GM12878 (cell line): ENCODE data around the gene S1PR2. TPM values are rescaled to one million over a fixed set of nuclear protein-coding genes. Genes with fewer than 3 reads are reported as not detected.

ENCODE experiments used
- BHLHE40 ChIP-seq, 2 experiments: fragments of 450-650 bp in 1 of 2; IDR thresholded peaks; 2 replicates each; pipeline ENCODE4 v1.6.1; 2011 to 2017; ENCODE audit warnings: low read depth in 2 of 2, borderline replicate concordance in 1 of 2, improper control_type of control experiment in 1 of 2, low read length in 1 of 2, mild to moderate bottlenecking in 1 of 2
- CHD2 ChIP-seq: IDR thresholded peaks from 2 replicates; pipeline ENCODE4 v1.6.1; 2011; ENCODE audit warnings: low read depth, low read length, improper control_type of control experiment, borderline replicate concordance
- CHD4 ChIP-seq: fragments of 200-600 bp; sonication (generic); IDR thresholded peaks from 2 replicates; pipeline ENCODE4 v1.6.1; 2016; ENCODE audit warnings: mild to moderate bottlenecking
- EGR1 ChIP-seq, 2 experiments: IDR thresholded peaks; 1 replicate in 1 of 2; 2 replicates in 1 of 2; pipeline ENCODE4 v1.6.1; 2011 to 2012; ENCODE audit warnings: low read depth in 2 of 2, low read length in 2 of 2, borderline replicate concordance in 1 of 2, mild to moderate bottlenecking in 1 of 2, moderate library complexity in 1 of 2
- EP300 ChIP-seq, 2 experiments: fragments of 150-350 bp in 1 of 2; IDR thresholded peaks; 2 replicates each; pipeline ENCODE4 v1.6.1; 2011 to 2012; ENCODE audit warnings: low read depth in 2 of 2, low read length in 2 of 2, borderline replicate concordance in 1 of 2, improper control_type of control experiment in 1 of 2, inconsistent platforms in 1 of 2; ENCODE audit not compliant: control insufficient read depth in 1 of 2
- JUNB ChIP-seq: IDR thresholded peaks from 2 replicates; pipeline ENCODE4 v1.6.1; 2016; ENCODE audit warnings: antibody characterized with exemption, mild to moderate bottlenecking
- MTA2 ChIP-seq: fragments of 450-650 bp; IDR thresholded peaks from 2 replicates; pipeline ENCODE4 v1.6.1; 2016; ENCODE audit warnings: low read depth, mild to moderate bottlenecking, moderate library complexity
- NBN ChIP-seq: fragments of 450-650 bp; IDR thresholded peaks from 2 replicates; pipeline ENCODE4 v1.6.1; 2016
- RB1 ChIP-seq: fragments of 450-650 bp; formaldehyde crosslinking; IDR thresholded peaks from 2 replicates; pipeline ENCODE4 v1.6.1; 2017; ENCODE audit warnings: mild to moderate bottlenecking, borderline replicate concordance
- RELA ChIP-seq: fragments of 450-650 bp; IDR thresholded peaks from 2 replicates; pipeline ENCODE4 v1.8.0; 2014; ENCODE audit warnings: borderline replicate concordance; ENCODE audit not compliant: partially characterized antibody
- SREBF2 ChIP-seq: IDR thresholded peaks from 2 replicates; pipeline ENCODE4 v1.6.1; 2012; ENCODE audit warnings: mild to moderate bottlenecking, low read length
- STAT1 ChIP-seq: fragments of 450-650 bp; conservative IDR thresholded peaks from 2 replicates; pipeline ENCODE4 v1.6.1; 2014; ENCODE audit warnings: antibody characterized with exemption, mild to moderate bottlenecking
- ZNF217 ChIP-seq: fragments of 450-650 bp; IDR thresholded peaks from 2 replicates; pipeline ENCODE4 v1.6.1; 2017; ENCODE audit warnings: antibody characterized with exemption, mild to moderate bottlenecking
- polyA plus RNA-seq, 11 experiments: library from polyadenylated mRNA; depleted of rRNA in 4 of 11; unstranded in 6 of 11; stranded (reverse) in 5 of 11; fragments of >200 nt; fragmentation: Nextera tagmentation in 4 of 11; fragmentation: Illumina TruSeq in 1 of 11; extraction: Ambion mirVana in 4 of 11; extraction: Trizol in 1 of 11; gene quantifications; 1 replicate in 1 of 11; 2 replicates in 10 of 11; pipeline versions ENCODE4 v1.2.1 to v1.2.3, GENCODE V29; 2011 to 2016; ENCODE audit warnings: inconsistent platforms in 2 of 11, missing spikeins in 2 of 11, low read depth in 1 of 11
- total RNA-seq, 4 experiments: library from RNA; depleted of rRNA in 3 of 4; stranded (reverse); fragments of >200 nt in 3 of 4; fragmentation: Illumina TruSeq in 1 of 4; extraction: Trizol in 1 of 4; gene quantifications; 2 replicates each; pipeline versions ENCODE4 v1.2.1 to v1.2.3, GENCODE V29; 2013 to 2021
- TF ChIP-seq, protein P1 (sequence below): fragments of 450-650 bp; IDR thresholded peaks from 2 replicates; pipeline ENCODE4 v1.6.1; 2014; ENCODE audit warnings: mild to moderate bottlenecking
- TF ChIP-seq, protein P2 (sequence below): fragments of 450-650 bp; formaldehyde crosslinking; IDR thresholded peaks from 2 replicates; pipeline ENCODE4 v1.4.0; 2020; ENCODE audit warnings: mild to moderate bottlenecking, moderate library complexity
- TF ChIP-seq, protein P3 (sequence below): fragments of 450-650 bp; IDR thresholded peaks from 2 replicates; pipeline ENCODE4 v1.6.1; 2017; ENCODE audit warnings: low read depth, mild to moderate bottlenecking, moderate library complexity
- TF ChIP-seq, protein P4 (sequence below): fragments of 450-650 bp; IDR thresholded peaks from 2 replicates; pipeline ENCODE4 v1.6.1; 2016; ENCODE audit warnings: mild to moderate bottlenecking
- TF ChIP-seq, protein P5 (sequence below): fragments of 150-350 bp; IDR thresholded peaks from 2 replicates; pipeline ENCODE4 v1.6.1; 2016; ENCODE audit warnings: low read depth, low read length

S1PR2 gene
- total and polyA plus RNA-seq, 10 of the 15 experiments (the other 5 are each of a cell fraction or from before 2014, with no cell fraction given) = 4.9 to 26.8 (median 11.6) TPM

DNA sequence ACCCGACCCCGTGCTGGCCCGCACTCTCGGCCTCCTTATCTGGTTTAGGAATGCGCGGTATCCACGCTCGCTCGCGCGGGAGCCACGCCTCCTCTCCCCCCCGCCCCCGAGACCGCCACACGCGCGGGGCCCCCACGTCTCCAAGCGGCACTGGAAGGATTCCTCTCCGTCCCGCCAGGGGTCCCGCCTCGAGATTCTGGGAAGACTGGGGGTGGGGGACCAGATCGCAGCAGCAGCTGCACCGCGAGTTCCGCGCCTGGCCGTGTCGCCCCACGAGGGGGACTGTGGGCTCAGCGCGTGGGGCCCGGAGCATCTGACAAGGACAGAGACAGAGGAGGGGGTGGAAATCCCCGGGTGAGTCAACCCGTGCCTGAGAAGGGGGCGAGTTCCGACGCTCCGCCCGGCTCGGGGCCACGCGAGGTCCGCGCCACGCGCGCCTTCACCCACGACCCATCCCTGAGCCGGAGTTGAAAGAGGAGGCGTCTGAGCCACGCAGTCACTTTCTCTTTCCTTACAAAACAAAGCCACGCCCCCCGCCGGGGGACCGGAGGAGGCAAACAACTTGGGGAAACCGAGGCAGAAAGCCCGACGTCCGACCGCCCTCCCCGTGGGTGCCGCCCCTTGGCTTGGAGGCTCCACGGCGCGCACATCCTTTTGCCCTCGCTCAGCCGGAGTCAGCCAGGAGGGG lies 814 bp downstream of the S1PR2 start (continued):
- TF ChIP-seq, protein P1, sequence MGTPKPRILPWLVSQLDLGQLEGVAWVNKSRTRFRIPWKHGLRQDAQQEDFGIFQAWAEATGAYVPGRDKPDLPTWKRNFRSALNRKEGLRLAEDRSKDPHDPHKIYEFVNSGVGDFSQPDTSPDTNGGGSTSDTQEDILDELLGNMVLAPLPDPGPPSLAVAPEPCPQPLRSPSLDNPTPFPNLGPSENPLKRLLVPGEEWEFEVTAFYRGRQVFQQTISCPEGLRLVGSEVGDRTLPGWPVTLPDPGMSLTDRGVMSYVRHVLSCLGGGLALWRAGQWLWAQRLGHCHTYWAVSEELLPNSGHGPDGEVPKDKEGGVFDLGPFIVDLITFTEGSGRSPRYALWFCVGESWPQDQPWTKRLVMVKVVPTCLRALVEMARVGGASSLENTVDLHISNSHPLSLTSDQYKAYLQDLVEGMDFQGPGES = no peak
- TF ChIP-seq, protein P2, sequence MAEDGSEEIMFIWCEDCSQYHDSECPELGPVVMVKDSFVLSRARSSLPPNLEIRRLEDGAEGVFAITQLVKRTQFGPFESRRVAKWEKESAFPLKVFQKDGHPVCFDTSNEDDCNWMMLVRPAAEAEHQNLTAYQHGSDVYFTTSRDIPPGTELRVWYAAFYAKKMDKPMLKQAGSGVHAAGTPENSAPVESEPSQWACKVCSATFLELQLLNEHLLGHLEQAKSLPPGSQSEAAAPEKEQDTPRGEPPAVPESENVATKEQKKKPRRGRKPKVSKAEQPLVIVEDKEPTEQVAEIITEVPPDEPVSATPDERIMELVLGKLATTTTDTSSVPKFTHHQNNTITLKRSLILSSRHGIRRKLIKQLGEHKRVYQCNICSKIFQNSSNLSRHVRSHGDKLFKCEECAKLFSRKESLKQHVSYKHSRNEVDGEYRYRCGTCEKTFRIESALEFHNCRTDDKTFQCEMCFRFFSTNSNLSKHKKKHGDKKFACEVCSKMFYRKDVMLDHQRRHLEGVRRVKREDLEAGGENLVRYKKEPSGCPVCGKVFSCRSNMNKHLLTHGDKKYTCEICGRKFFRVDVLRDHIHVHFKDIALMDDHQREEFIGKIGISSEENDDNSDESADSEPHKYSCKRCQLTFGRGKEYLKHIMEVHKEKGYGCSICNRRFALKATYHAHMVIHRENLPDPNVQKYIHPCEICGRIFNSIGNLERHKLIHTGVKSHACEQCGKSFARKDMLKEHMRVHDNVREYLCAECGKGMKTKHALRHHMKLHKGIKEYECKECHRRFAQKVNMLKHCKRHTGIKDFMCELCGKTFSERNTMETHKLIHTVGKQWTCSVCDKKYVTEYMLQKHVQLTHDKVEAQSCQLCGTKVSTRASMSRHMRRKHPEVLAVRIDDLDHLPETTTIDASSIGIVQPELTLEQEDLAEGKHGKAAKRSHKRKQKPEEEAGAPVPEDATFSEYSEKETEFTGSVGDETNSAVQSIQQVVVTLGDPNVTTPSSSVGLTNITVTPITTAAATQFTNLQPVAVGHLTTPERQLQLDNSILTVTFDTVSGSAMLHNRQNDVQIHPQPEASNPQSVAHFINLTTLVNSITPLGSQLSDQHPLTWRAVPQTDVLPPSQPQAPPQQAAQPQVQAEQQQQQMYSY (CRISPR knock-in tag) = no peak
- TF ChIP-seq JUNB = peak; percentile 54
- TF ChIP-seq SREBF2 = no peak
- peak; percentile 85 for TF ChIP-seq RELA
- TF ChIP-seq MTA2 = peak; percentile 77
- TF ChIP-seq, protein P3, sequence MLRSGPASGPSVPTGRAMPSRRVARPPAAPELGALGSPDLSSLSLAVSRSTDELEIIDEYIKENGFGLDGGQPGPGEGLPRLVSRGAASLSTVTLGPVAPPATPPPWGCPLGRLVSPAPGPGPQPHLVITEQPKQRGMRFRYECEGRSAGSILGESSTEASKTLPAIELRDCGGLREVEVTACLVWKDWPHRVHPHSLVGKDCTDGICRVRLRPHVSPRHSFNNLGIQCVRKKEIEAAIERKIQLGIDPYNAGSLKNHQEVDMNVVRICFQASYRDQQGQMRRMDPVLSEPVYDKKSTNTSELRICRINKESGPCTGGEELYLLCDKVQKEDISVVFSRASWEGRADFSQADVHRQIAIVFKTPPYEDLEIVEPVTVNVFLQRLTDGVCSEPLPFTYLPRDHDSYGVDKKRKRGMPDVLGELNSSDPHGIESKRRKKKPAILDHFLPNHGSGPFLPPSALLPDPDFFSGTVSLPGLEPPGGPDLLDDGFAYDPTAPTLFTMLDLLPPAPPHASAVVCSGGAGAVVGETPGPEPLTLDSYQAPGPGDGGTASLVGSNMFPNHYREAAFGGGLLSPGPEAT = peak; percentile 68
- TF ChIP-seq, protein P4, sequence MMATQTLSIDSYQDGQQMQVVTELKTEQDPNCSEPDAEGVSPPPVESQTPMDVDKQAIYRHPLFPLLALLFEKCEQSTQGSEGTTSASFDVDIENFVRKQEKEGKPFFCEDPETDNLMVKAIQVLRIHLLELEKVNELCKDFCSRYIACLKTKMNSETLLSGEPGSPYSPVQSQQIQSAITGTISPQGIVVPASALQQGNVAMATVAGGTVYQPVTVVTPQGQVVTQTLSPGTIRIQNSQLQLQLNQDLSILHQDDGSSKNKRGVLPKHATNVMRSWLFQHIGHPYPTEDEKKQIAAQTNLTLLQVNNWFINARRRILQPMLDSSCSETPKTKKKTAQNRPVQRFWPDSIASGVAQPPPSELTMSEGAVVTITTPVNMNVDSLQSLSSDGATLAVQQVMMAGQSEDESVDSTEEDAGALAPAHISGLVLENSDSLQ = peak; percentile 21; the same call in 1 of the 2 replicates
- TF ChIP-seq CHD2 = 0 out of 2 replicates have a peak, but pooled peaks have one; percentile 31
- 0 out of 2 replicates have a peak, but pooled peaks have one; percentile 44 for TF ChIP-seq NBN
- no peak; the same call in 1 of the 2 replicates for TF ChIP-seq RB1
- TF ChIP-seq EGR1 (IDR thresholded peaks at IDR 0.05; ENCODE audit: borderline replicate concordance in 1 of 2, low read depth in 2 of 2, low read length in 2 of 2) = peak in 1 of 2 experiments; percentile 65; a peak in 1 of 3 replicates
- peak in 1 of 2 experiments; percentile 51; a peak in 2 of 4 replicates for TF ChIP-seq EP300 (IDR thresholded peaks at IDR 0.05; ENCODE audit: borderline replicate concordance in 1 of 2, control insufficient read depth in 1 of 2, low read depth in 2 of 2, low read length in 2 of 2)
- TF ChIP-seq, protein P5, sequence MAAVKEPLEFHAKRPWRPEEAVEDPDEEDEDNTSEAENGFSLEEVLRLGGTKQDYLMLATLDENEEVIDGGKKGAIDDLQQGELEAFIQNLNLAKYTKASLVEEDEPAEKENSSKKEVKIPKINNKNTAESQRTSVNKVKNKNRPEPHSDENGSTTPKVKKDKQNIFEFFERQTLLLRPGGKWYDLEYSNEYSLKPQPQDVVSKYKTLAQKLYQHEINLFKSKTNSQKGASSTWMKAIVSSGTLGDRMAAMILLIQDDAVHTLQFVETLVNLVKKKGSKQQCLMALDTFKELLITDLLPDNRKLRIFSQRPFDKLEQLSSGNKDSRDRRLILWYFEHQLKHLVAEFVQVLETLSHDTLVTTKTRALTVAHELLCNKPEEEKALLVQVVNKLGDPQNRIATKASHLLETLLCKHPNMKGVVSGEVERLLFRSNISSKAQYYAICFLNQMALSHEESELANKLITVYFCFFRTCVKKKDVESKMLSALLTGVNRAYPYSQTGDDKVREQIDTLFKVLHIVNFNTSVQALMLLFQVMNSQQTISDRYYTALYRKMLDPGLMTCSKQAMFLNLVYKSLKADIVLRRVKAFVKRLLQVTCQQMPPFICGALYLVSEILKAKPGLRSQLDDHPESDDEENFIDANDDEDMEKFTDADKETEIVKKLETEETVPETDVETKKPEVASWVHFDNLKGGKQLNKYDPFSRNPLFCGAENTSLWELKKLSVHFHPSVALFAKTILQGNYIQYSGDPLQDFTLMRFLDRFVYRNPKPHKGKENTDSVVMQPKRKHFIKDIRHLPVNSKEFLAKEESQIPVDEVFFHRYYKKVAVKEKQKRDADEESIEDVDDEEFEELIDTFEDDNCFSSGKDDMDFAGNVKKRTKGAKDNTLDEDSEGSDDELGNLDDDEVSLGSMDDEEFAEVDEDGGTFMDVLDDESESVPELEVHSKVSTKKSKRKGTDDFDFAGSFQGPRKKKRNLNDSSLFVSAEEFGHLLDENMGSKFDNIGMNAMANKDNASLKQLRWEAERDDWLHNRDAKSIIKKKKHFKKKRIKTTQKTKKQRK = no peak
- TF ChIP-seq ZNF217 = 0 out of 2 replicates have a peak, but pooled peaks have one; percentile 44
- no peak for TF ChIP-seq STAT1
- TF ChIP-seq BHLHE40 (IDR thresholded peaks at IDR 0.05; ENCODE audit: borderline replicate concordance in 1 of 2, low read depth in 2 of 2, low read length in 1 of 2) = peak; percentile 51 to 75; a peak in 3 of 4 replicates
- no peak for TF ChIP-seq CHD4
